Liver (tissue), 9 donors: ENCODE results near the gene STAG3. TPM values are rescaled to one million over a fixed set of nuclear protein-coding genes. Genes with fewer than 3 reads are reported as not detected.
"Not testable (repeated sequence)": the region's sequence is repeated elsewhere in the genome, so short reads cannot be mapped to it uniquely, and the experiment has no call there.

Experiments used
- DNase-seq: peaks from one replicate; pipeline ENCODE4 v3.0.0-alpha.2; 2017; ENCODE audit warnings: low spot score
- H3K27ac ChIP-seq, 2 donors: one replicate each; pipeline ENCODE4 v1.7.0; 2013; ENCODE audit warnings: inconsistent platforms in 2 of 2, low read length in 2 of 2, control low read depth in 1 of 2, low read depth in 1 of 2, mild to moderate bottlenecking in 1 of 2
- H3K27me3 ChIP-seq, 4 donors: one replicate each; pipeline versions ENCODE4 v1.6.1 to v1.7.0; 2013; ENCODE audit warnings: low read length in 3 of 4, inconsistent platforms in 1 of 4, mild to moderate bottlenecking in 1 of 4, moderate library complexity in 1 of 4; ENCODE audit not compliant: control insufficient read depth in 4 of 4, insufficient read depth in 4 of 4
- H3K36me3 ChIP-seq, 4 donors: one replicate each; pipeline versions ENCODE4 v1.6.1 to v1.7.0; 2013; ENCODE audit warnings: low read length in 3 of 4, mild to moderate bottlenecking in 3 of 4, low read depth in 1 of 4, moderate library complexity in 1 of 4; ENCODE audit not compliant: control insufficient read depth in 4 of 4, insufficient read depth in 3 of 4
- H3K4me1 ChIP-seq, 4 donors: one replicate each; pipeline versions ENCODE4 v1.6.1 to v1.7.0; 2013; ENCODE audit warnings: low read length in 3 of 4, mild to moderate bottlenecking in 3 of 4, moderate library complexity in 1 of 4; ENCODE audit not compliant: control insufficient read depth in 4 of 4, insufficient read depth in 4 of 4
- H3K4me3 ChIP-seq, 3 donors: one replicate each; pipeline versions ENCODE4 v1.6.1 to v1.7.0; 2013; ENCODE audit warnings: low read length in 3 of 3, control low read depth in 1 of 3, low read depth in 1 of 3, mild to moderate bottlenecking in 1 of 3
- H3K9ac ChIP-seq, 2 donors: one replicate each; pipeline ENCODE4 v1.7.0; 2013; ENCODE audit warnings: low read length in 2 of 2, mild to moderate bottlenecking in 2 of 2, moderate library complexity in 2 of 2, control low read depth in 1 of 2, low read depth in 1 of 2
- H3K9me3 ChIP-seq, 4 donors: one replicate each; pipeline versions ENCODE4 v1.6.1 to v1.7.0; 2013; ENCODE audit warnings: low read length in 3 of 4; ENCODE audit not compliant: control insufficient read depth in 4 of 4
- EGR1 ChIP-seq, 2 donors: IDR thresholded peaks; 2 replicates each; pipeline ENCODE4 v1.6.1; 2016 to 2018; ENCODE audit warnings: antibody characterized with exemption in 2 of 2, low read depth in 2 of 2
- FOXA1 ChIP-seq: IDR thresholded peaks from 2 replicates; pipeline ENCODE4 v1.6.1; 2016; ENCODE audit warnings: antibody characterized with exemption
- FOXA2 ChIP-seq: IDR thresholded peaks from 2 replicates; pipeline ENCODE4 v1.6.1; 2016; ENCODE audit warnings: antibody characterized with exemption
- GABPA ChIP-seq, 2 donors: IDR thresholded peaks in 1 of 2; conservative IDR thresholded peaks in 1 of 2; 2 replicates each; pipeline ENCODE4 v1.6.1; 2016; ENCODE audit warnings: antibody characterized with exemption in 2 of 2, mild to moderate bottlenecking in 1 of 2, moderate library complexity in 1 of 2
- HNF4A ChIP-seq, 2 donors: conservative IDR thresholded peaks; 2 replicates each; pipeline ENCODE4 v1.6.1; 2016; ENCODE audit warnings: antibody characterized with exemption in 2 of 2, mild to moderate bottlenecking in 2 of 2
- HNF4G ChIP-seq: IDR thresholded peaks from 2 replicates; pipeline ENCODE4 v1.6.1; 2016; ENCODE audit warnings: antibody characterized with exemption
- JUND ChIP-seq, 2 donors: IDR thresholded peaks; 2 replicates each; pipeline ENCODE4 v1.6.1; 2016; ENCODE audit warnings: antibody characterized with exemption in 2 of 2
- NR2F2 ChIP-seq: IDR thresholded peaks from 2 replicates; pipeline ENCODE4 v1.6.1; 2016; ENCODE audit warnings: antibody characterized with exemption
- RAD21 ChIP-seq, 2 donors: IDR thresholded peaks; 2 replicates each; pipeline ENCODE4 v1.6.1; 2016; ENCODE audit warnings: antibody characterized with exemption in 2 of 2, mild to moderate bottlenecking in 2 of 2
- RXRA ChIP-seq, 2 donors: IDR thresholded peaks; 2 replicates each; pipeline ENCODE4 v1.6.1; 2017 to 2018; ENCODE audit warnings: antibody characterized with exemption in 2 of 2, mild to moderate bottlenecking in 1 of 2
- SP1 ChIP-seq: IDR thresholded peaks from 2 replicates; pipeline ENCODE4 v1.6.1; 2018; ENCODE audit warnings: antibody characterized with exemption, mild to moderate bottlenecking
- TAF1 ChIP-seq: conservative IDR thresholded peaks from 2 replicates; pipeline ENCODE4 v1.6.1; 2016; ENCODE audit warnings: antibody characterized with exemption, mild to moderate bottlenecking
- YY1 ChIP-seq: IDR thresholded peaks from 2 replicates; pipeline ENCODE4 v1.6.1; 2016; ENCODE audit warnings: antibody characterized with exemption, mild to moderate bottlenecking
- WGBS: extraction: QIAGEN DNeasy Blood & Tissue Kit; methylation state at CpG from one replicate; pipeline ENCODE4 v1.1.7; 2013; 5-methylcytosine and 5-hydroxymethylcytosine counted together
- polyA plus RNA-seq, 2 donors: library from polyadenylated mRNA; stranded (reverse) in 1 of 2; unstranded in 1 of 2; fragments of 200-250 nt in 1 of 2; fragments of >200 nt in 1 of 2; fragmentation: Nextera tagmentation in 1 of 2; extraction: Ambion mirVana in 1 of 2; gene quantifications; one replicate each; pipeline versions ENCODE4 v1.2.1 to v1.2.3, GENCODE V29; 2013 to 2015
- total RNA-seq, 2 donors: library from RNA; depleted of rRNA; stranded (reverse); fragments of >200 nt; gene quantifications; one replicate each; pipeline ENCODE4 v1.2.3, GENCODE V29; 2014
- TF ChIP-seq, protein P1 (sequence below): fragments of 150-350 bp; IDR thresholded peaks from 2 replicates; pipeline ENCODE4 v1.5.1; 2017; ENCODE audit warnings: improper control_type of control experiment, low read depth, low read length; ENCODE audit not compliant: missing input control
- TF ChIP-seq, protein P2 (sequence below): IDR thresholded peaks from 2 replicates; pipeline ENCODE4 v1.6.1; 2016; ENCODE audit warnings: antibody characterized with exemption, mild to moderate bottlenecking
- TF ChIP-seq, protein P3 (sequence below): IDR thresholded peaks from 2 replicates; pipeline ENCODE4 v1.6.1; 2016; ENCODE audit warnings: antibody characterized with exemption
- TF ChIP-seq, protein P4 (sequence below): IDR thresholded peaks from 2 replicates; pipeline ENCODE4 v1.6.1; 2016; ENCODE audit warnings: antibody characterized with exemption
- TF ChIP-seq, protein P5 (sequence below): IDR thresholded peaks from 2 replicates; pipeline ENCODE4 v1.6.1; 2016; ENCODE audit warnings: antibody characterized with exemption
- donor health status: healthy.
- donor health status: healthy.
- donor health status: healthy.
- donor health status: healthy.
- donor health status: healthy.

The STAG3 gene
- total and polyA plus RNA-seq, 4 donors, result 0.28 to 7.0 (median 3.2) TPM

GRCh38 chr7:100130220-100130607, 47.5 kb upstream of the STAG3 start:
- H3K9me3 ChIP-seq, H3K4me3 ChIP-seq, H3K9ac ChIP-seq, H3K36me3 ChIP-seq, H3K27ac ChIP-seq, DNase-seq, H3K27me3 ChIP-seq: not testable (repeated sequence)
- peaks cover 9 to 35% (median 19%) of the 10 kb centered on the region in 4 donors for H3K4me1 ChIP-seq
- 98% methylated on average over 1 of the region's 1 CpG for WGBS

GRCh38 chr7:100130608-100131453, 46.9 kb upstream of the STAG3 start:
- Histone ChIP-seq H3K9me3 (no peaks in the 10 kb centered on the region), H3K4me1 (peaks cover 9 to 34% (median 18%) of the 10 kb centered on the region in 4 donors), H3K9ac (peak overlapping the region in 1 of 2 donors; percentile 72), H3K36me3 (no peaks in the 10 kb centered on the region), H3K27me3 (no peaks in the 10 kb centered on the region), H3K4me3 (peak overlapping the region; percentile 23 to 53 (median 53)), H3K27ac (peak overlapping the region; percentile 29 to 36)
- 7% methylated on average over 24 of the region's 24 CpGs for WGBS
- DNase-seq, result peak; percentile 91
- TF ChIP-seq TAF1 (peak; percentile 35), HNF4A (conservative IDR thresholded peaks at IDR 0.05) (peak; percentile 88 to 95), FOXA2 (no peak), EGR1 (IDR thresholded peaks at IDR 0.05; ENCODE audit: low read depth in 2 of 2) (no peak), RXRA (IDR thresholded peaks at IDR 0.05) (peak; percentile 77 to 84), NR2F2 (peak; percentile 95), YY1 (peak; percentile 72), RAD21 (IDR thresholded peaks at IDR 0.05) (peak; percentile 76 to 81), JUND (IDR thresholded peaks at IDR 0.05) (peak; percentile 63 to 73), FOXA1 (peak; percentile 40), HNF4G (peak; percentile 88), GABPA (IDR thresholded peaks at IDR 0.05 in 1 of 2, conservative IDR thresholded peaks at IDR 0.05 in 1 of 2) (peak in 1 of 2 donors; percentile 54), SP1 (peak; percentile 97)
- TF ChIP-seq, protein P1, sequence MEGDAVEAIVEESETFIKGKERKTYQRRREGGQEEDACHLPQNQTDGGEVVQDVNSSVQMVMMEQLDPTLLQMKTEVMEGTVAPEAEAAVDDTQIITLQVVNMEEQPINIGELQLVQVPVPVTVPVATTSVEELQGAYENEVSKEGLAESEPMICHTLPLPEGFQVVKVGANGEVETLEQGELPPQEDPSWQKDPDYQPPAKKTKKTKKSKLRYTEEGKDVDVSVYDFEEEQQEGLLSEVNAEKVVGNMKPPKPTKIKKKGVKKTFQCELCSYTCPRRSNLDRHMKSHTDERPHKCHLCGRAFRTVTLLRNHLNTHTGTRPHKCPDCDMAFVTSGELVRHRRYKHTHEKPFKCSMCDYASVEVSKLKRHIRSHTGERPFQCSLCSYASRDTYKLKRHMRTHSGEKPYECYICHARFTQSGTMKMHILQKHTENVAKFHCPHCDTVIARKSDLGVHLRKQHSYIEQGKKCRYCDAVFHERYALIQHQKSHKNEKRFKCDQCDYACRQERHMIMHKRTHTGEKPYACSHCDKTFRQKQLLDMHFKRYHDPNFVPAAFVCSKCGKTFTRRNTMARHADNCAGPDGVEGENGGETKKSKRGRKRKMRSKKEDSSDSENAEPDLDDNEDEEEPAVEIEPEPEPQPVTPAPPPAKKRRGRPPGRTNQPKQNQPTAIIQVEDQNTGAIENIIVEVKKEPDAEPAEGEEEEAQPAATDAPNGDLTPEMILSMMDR, result peak; percentile 76
- TF ChIP-seq, protein P2, sequence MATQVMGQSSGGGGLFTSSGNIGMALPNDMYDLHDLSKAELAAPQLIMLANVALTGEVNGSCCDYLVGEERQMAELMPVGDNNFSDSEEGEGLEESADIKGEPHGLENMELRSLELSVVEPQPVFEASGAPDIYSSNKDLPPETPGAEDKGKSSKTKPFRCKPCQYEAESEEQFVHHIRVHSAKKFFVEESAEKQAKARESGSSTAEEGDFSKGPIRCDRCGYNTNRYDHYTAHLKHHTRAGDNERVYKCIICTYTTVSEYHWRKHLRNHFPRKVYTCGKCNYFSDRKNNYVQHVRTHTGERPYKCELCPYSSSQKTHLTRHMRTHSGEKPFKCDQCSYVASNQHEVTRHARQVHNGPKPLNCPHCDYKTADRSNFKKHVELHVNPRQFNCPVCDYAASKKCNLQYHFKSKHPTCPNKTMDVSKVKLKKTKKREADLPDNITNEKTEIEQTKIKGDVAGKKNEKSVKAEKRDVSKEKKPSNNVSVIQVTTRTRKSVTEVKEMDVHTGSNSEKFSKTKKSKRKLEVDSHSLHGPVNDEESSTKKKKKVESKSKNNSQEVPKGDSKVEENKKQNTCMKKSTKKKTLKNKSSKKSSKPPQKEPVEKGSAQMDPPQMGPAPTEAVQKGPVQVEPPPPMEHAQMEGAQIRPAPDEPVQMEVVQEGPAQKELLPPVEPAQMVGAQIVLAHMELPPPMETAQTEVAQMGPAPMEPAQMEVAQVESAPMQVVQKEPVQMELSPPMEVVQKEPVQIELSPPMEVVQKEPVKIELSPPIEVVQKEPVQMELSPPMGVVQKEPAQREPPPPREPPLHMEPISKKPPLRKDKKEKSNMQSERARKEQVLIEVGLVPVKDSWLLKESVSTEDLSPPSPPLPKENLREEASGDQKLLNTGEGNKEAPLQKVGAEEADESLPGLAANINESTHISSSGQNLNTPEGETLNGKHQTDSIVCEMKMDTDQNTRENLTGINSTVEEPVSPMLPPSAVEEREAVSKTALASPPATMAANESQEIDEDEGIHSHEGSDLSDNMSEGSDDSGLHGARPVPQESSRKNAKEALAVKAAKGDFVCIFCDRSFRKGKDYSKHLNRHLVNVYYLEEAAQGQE, result peak; percentile 51
- TF ChIP-seq, protein P3, sequence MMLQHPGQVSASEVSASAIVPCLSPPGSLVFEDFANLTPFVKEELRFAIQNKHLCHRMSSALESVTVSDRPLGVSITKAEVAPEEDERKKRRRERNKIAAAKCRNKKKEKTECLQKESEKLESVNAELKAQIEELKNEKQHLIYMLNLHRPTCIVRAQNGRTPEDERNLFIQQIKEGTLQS, result peak; percentile 98
- TF ChIP-seq, protein P4, sequence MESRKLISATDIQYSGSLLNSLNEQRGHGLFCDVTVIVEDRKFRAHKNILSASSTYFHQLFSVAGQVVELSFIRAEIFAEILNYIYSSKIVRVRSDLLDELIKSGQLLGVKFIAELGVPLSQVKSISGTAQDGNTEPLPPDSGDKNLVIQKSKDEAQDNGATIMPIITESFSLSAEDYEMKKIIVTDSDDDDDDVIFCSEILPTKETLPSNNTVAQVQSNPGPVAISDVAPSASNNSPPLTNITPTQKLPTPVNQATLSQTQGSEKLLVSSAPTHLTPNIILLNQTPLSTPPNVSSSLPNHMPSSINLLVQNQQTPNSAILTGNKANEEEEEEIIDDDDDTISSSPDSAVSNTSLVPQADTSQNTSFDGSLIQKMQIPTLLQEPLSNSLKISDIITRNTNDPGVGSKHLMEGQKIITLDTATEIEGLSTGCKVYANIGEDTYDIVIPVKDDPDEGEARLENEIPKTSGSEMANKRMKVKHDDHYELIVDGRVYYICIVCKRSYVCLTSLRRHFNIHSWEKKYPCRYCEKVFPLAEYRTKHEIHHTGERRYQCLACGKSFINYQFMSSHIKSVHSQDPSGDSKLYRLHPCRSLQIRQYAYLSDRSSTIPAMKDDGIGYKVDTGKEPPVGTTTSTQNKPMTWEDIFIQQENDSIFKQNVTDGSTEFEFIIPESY, result peak; percentile 49
- TF ChIP-seq, protein P5, sequence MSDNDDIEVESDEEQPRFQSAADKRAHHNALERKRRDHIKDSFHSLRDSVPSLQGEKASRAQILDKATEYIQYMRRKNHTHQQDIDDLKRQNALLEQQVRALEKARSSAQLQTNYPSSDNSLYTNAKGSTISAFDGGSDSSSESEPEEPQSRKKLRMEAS, result peak; percentile 77
